NT2/D1 (cell line): ENCODE results near the gene RASSF7.
"Not testable (repeated sequence)": the region's sequence is repeated elsewhere in the genome, so short reads cannot be mapped to it uniquely, and the experiment has no call there.

Source experiments
- SUZ12 ChIP-seq: IDR thresholded peaks from 2 replicates; pipeline ENCODE4 v1.6.1; 2011; ENCODE audit not compliant: insufficient read length, insufficient read depth; ENCODE audit errors: extremely low read depth
- ZNF274 ChIP-seq: IDR thresholded peaks from 2 replicates; pipeline ENCODE4 v1.6.1; 2011; ENCODE audit warnings: mild to moderate bottlenecking, low read depth, low read length

- not testable (repeated sequence) for TF ChIP-seq ZNF274, SUZ12
These were observed 43.7 kb upstream of the RASSF7 start for GRCh38 chr11:516918-517685.
